ENCODE measurements around the gene ULBP3. TPM values are rescaled to one million over a fixed set of nuclear protein-coding genes. Genes with fewer than 3 reads are reported as not detected.

Gene ULBP3
- total RNA-seq, 4 donors from 2014 or later, result 2.4 to 31.7 (median 16.5) TPM

GRCh38 chr6:150046943-150047342 lies 22.0 kb downstream of the ULBP3 start:
- Histone ChIP-seq H3K36me3 (no peaks in the 10 kb centered on the region), H3K4me3 (replicated peaks in 1 of 3) (no peak overlapping the region), H3K27me3 (no peaks in the 10 kb centered on the region), H3K4me1 (no peaks in the 10 kb centered on the region), H3K27ac (no peak overlapping the region), H3K9me3 (no peaks in the 10 kb centered on the region)
- TF ChIP-seq CTCF (IDR thresholded peaks at IDR 0.05) (no peak), POLR2A (IDR thresholded peaks at IDR 0.05) (no peak)
- no peak for DNase-seq
- 83 to 92% methylated on average over 1 of the region's 1 CpG for WGBS, 2 donors
- intact Hi-C loops (cut with DNase I), result no loop called here

GRCh38 chr6:150044621-150045145 lies 24.2 kb downstream of the ULBP3 start:
- Histone ChIP-seq H3K4me3 (replicated peaks in 1 of 3) (no peak overlapping the region), H3K36me3 (no peaks in the 10 kb centered on the region), H3K9me3 (no peaks in the 10 kb centered on the region), H3K27ac (no peak overlapping the region), H3K4me1 (no peaks in the 10 kb centered on the region), H3K27me3 (no peaks in the 10 kb centered on the region)
- no peak for TF ChIP-seq POLR2A (IDR thresholded peaks at IDR 0.05)
- no peak for TF ChIP-seq CTCF (IDR thresholded peaks at IDR 0.05)
- intact Hi-C loops (cut with DNase I), result no loop called here
- no peak for DNase-seq
- 92 to 95% methylated on average over 10 of the region's 10 CpGs for WGBS, 2 donors

- intact Hi-C loops (cut with DNase I), result no loop called here
- WGBS, 2 donors, result 81 to 85% methylated on average over 19 of the region's 19 CpGs
- no peak overlapping the region for H3K27ac ChIP-seq
- no peak for DNase-seq
- no peaks in the 10 kb centered on the region for H3K36me3 ChIP-seq
- H3K9me3 ChIP-seq, result no peaks in the 10 kb centered on the region
- no peaks in the 10 kb centered on the region for H3K27me3 ChIP-seq
- no peak overlapping the region for H3K4me3 ChIP-seq (replicated peaks in 1 of 3)
- no peaks in the 10 kb centered on the region for H3K4me1 ChIP-seq
- no peak for TF ChIP-seq POLR2A (IDR thresholded peaks at IDR 0.05)
- TF ChIP-seq CTCF (IDR thresholded peaks at IDR 0.05), result no peak
Observed at GRCh38 chr6:150043501-150044412, 25.2 kb downstream of the ULBP3 start.

GRCh38 chr6:150043096-150043495 lies 25.8 kb downstream of the ULBP3 start:
- H3K4me1 ChIP-seq, result peaks cover 2 to 4% of the 10 kb centered on the region in 2 donors
- H3K27ac ChIP-seq, result no peak overlapping the region
- peaks cover 4% of the 10 kb centered on the region for H3K27me3 ChIP-seq
- DNase-seq, result no peak
- H3K4me3 ChIP-seq (replicated peaks in 1 of 3), result no peak overlapping the region
- TF ChIP-seq CTCF (IDR thresholded peaks at IDR 0.05) (no peak), POLR2A (IDR thresholded peaks at IDR 0.05) (no peak)
- H3K9me3 ChIP-seq, result no peaks in the 10 kb centered on the region
- no peaks in the 10 kb centered on the region for H3K36me3 ChIP-seq
- 90 to 94% methylated on average over 13 of the region's 13 CpGs for WGBS, 2 donors
- intact Hi-C loops (cut with DNase I), result no loop called here
